K562 (cell line): ENCODE results near the gene TMEM131. TPM values are rescaled to one million over a fixed set of nuclear protein-coding genes. Genes with fewer than 3 reads are reported as not detected.

Experiments used
- ATAC-seq: fragments of 200-7000 bp; cut with Tn5 transposase; 3 replicates; pipeline ENCODE4 v1.9.1; 2020; ENCODE audit warnings: moderate library complexity
- BruUV-seq: library from RNA; stranded (reverse); fragments of 400-500 nt; replicated peaks from 2 replicates; lab custom pipeline; 2021; lab: Mats Ljungman, UMichigan
- CTCF ChIA-PET: fragments of 300-600 bp; formaldehyde crosslinking; extraction: SDS; loops from one replicate; lab custom pipeline; 2021; ENCODE audit warnings: low intra/inter-chr PET ratio; lab: Yijun Ruan, JAX
- POLR2A ChIA-PET: fragments of 300-600, 350-650 bp; sonication (Branson Sonifier 250); formaldehyde crosslinking; extraction: SDS; loops from one replicate; lab custom pipeline; 2021; ENCODE audit warnings: antibody characterized with exemption, inconsistent platforms; lab: Yijun Ruan, JAX
- DNase-seq, 4 experiments: peaks; one replicate each; pipeline versions ENCODE4 v3.0.0 to v3.0.0-alpha.2; 2011 to 2018; ENCODE audit warnings: low spot score in 3 of 4, mixed read lengths in 3 of 4; ENCODE audit errors: extremely low read depth in 1 of 4
- FAIRE-seq: peaks from 2 replicates; lab custom pipeline; 2011; peaks lifted over from hg19 to GRCh38; lab: Jason Lieb, UNC
- H2AFZ ChIP-seq: 2 replicates; pipeline ENCODE4 v1.6.0; 2011; ENCODE audit warnings: low read depth, low read length, control low read depth, inconsistent platforms
- H3K27ac ChIP-seq: fragments of 200-600 bp; 3 replicates; pipeline ENCODE4 v1.8.0; 2011; ENCODE audit warnings: low read depth, mild to moderate bottlenecking, control low read depth, inconsistent platforms, low read length, moderate library complexity, mixed read lengths; ENCODE audit errors: extremely low read depth
- H3K27me3 ChIP-seq, 2 experiments: fragments of 300-600 bp in 1 of 2; 2 replicates in 1 of 2; 3 replicates in 1 of 2; pipeline versions ENCODE4 v1.6.0 to v1.8.0; 2011; ENCODE audit warnings: inconsistent platforms in 2 of 2, low read length in 2 of 2, mild to moderate bottlenecking in 1 of 2, mixed read lengths in 1 of 2, moderate library complexity in 1 of 2; ENCODE audit not compliant: control insufficient read depth in 2 of 2, insufficient read depth in 2 of 2
- H3K36me3 ChIP-seq: fragments of 300-600 bp; 3 replicates; pipeline ENCODE4 v1.8.0; 2011; ENCODE audit warnings: mild to moderate bottlenecking, low read length, inconsistent platforms; ENCODE audit not compliant: control insufficient read depth, insufficient read depth
- H3K4me1 ChIP-seq, 2 experiments: fragments of 200-600 bp in 1 of 2; replicated peaks in 1 of 2; 2 replicates in 1 of 2; 3 replicates in 1 of 2; pipeline versions ENCODE4 v1.5.1 to v1.8.0; 2011; ENCODE audit warnings: inconsistent platforms in 2 of 2, low read length in 2 of 2, mild to moderate bottlenecking in 1 of 2, mixed read lengths in 1 of 2, moderate library complexity in 1 of 2; ENCODE audit not compliant: control insufficient read depth in 2 of 2, insufficient read depth in 2 of 2
- H3K4me2 ChIP-seq: 2 replicates; pipeline ENCODE4 v1.6.1; 2011; ENCODE audit warnings: low read length, control low read depth, inconsistent platforms, mixed read lengths; ENCODE audit not compliant: insufficient read depth
- H3K4me3 ChIP-seq: fragments of 200-600 bp; sonication (generic), shearing (Covaris generic); 2 replicates; pipeline ENCODE4 v1.5.1; 2016; ENCODE audit warnings: control low read depth, inconsistent platforms
- H3K79me2 ChIP-seq: fragments of 200-600 bp; 3 replicates; pipeline ENCODE4 v1.8.0; 2011; ENCODE audit warnings: low read length, inconsistent platforms; ENCODE audit not compliant: control insufficient read depth, insufficient read depth
- H3K9ac ChIP-seq, 2 experiments: 2 replicates each; pipeline versions ENCODE4 v1.6.0 to v1.6.1; 2011; ENCODE audit warnings: low read depth in 2 of 2, low read length in 2 of 2, control low read depth in 1 of 2, inconsistent platforms in 1 of 2, mild to moderate bottlenecking in 1 of 2, mixed read lengths in 1 of 2; ENCODE audit not compliant: insufficient read depth in 1 of 2
- H3K9me1 ChIP-seq: one replicate; pipeline ENCODE4 v1.6.0; 2011; ENCODE audit warnings: inconsistent platforms, mild to moderate bottlenecking, low read length, moderate library complexity; ENCODE audit not compliant: control insufficient read depth, insufficient read depth
- H3K9me3 ChIP-seq: replicated peaks from 2 replicates; pipeline ENCODE4 v1.5.1; 2011; ENCODE audit warnings: low read depth, low read length, inconsistent platforms; ENCODE audit not compliant: control insufficient read depth, insufficient read depth
- H4K20me1 ChIP-seq: replicated peaks from 2 replicates; pipeline ENCODE4 v1.6.1; 2011; ENCODE audit warnings: low read length, inconsistent platforms, mixed read lengths; ENCODE audit not compliant: control insufficient read depth, insufficient read depth
- ADNP ChIP-seq: fragments of 200-800 bp; sonication (Bioruptor generic); IDR thresholded peaks from 2 replicates; pipeline ENCODE4 v1.6.1; 2016; ENCODE audit warnings: missing genetic modification characterization, missing compliant biosample characterization
- CCNT2 ChIP-seq: IDR thresholded peaks from 2 replicates; pipeline ENCODE4 v1.6.1; 2011; ENCODE audit warnings: borderline replicate concordance, low read depth, mild to moderate bottlenecking, moderate library complexity, mixed read lengths, low read length; ENCODE audit not compliant: insufficient read length; ENCODE audit errors: extremely low read depth
- FOXJ3 ChIP-seq: sonication (generic); formaldehyde crosslinking; IDR thresholded peaks from 2 replicates; pipeline ENCODE4 v1.4.0; 2020; ENCODE audit warnings: mild to moderate bottlenecking, missing genetic modification reagents
- HEY1 ChIP-seq: fragments of 250-450 bp; sonication (Bioruptor Pico); IDR thresholded peaks from 2 replicates; pipeline ENCODE4 v1.5.0; 2020; ENCODE audit warnings: mild to moderate bottlenecking, moderate library complexity, borderline replicate concordance
- MTF1 ChIP-seq: fragments of 250-450 bp; sonication (Bioruptor Pico); IDR thresholded peaks from 2 replicates; pipeline ENCODE4 v1.9.0; 2021; ENCODE audit warnings: moderate library complexity, mild to moderate bottlenecking, inconsistent platforms, borderline replicate concordance
- NFYB ChIP-seq: IDR thresholded peaks from 2 replicates; pipeline ENCODE4 v1.6.1; 2011; ENCODE audit warnings: mild to moderate bottlenecking, moderate library complexity; ENCODE audit not compliant: insufficient read length; ENCODE audit errors: extremely low read depth
- NR2C1 ChIP-seq, 2 experiments: fragments of 450-650 bp; IDR thresholded peaks; 2 replicates each; pipeline ENCODE4 v1.6.1; 2017; ENCODE audit warnings: mild to moderate bottlenecking in 2 of 2, antibody characterized with exemption in 1 of 2, inconsistent platforms in 1 of 2, missing compliant biosample characterization in 1 of 2, missing genetic modification characterization in 1 of 2
- NR2F6 ChIP-seq: fragments of 450-650 bp; formaldehyde crosslinking; IDR thresholded peaks from 2 replicates; pipeline ENCODE4 v1.4.0; 2020; ENCODE audit warnings: mild to moderate bottlenecking
- PPARD ChIP-seq: fragments of 250-450 bp; sonication (Bioruptor Pico); IDR thresholded peaks from 2 replicates; pipeline ENCODE4 v1.8.0; 2022; ENCODE audit warnings: inconsistent platforms, mild to moderate bottlenecking, moderate library complexity
- TARDBP ChIP-seq: fragments of 450-650 bp; IDR thresholded peaks from 2 replicates; pipeline ENCODE4 v1.6.1; 2016
- ZBTB12 ChIP-seq: fragments of 250-450 bp; sonication (Bioruptor Pico); IDR thresholded peaks from 2 replicates; pipeline ENCODE4 v1.4.0; 2020
- ZNF184 ChIP-seq: sonication (generic); formaldehyde crosslinking; IDR thresholded peaks from 2 replicates; pipeline ENCODE4 v1.5.0; 2020; ENCODE audit warnings: missing genetic modification reagents
- ZNF41 ChIP-seq: fragments of 250-450 bp; sonication (Bioruptor Pico); conservative IDR thresholded peaks from 2 replicates; pipeline ENCODE4 v1.4.0; 2020; ENCODE audit warnings: mild to moderate bottlenecking
- ZNF507 ChIP-seq: conservative IDR thresholded peaks from 2 replicates; pipeline ENCODE4 v1.6.1; 2017; ENCODE audit warnings: missing genetic modification characterization, missing compliant biosample characterization
- WGBS: fragments of 100-300 bp; shearing (Covaris generic); methylation state at CpG from one replicate; pipeline ENCODE4 v1.1.6; 2016; ENCODE audit warnings: low coverage, mixed read lengths; ENCODE audit not compliant: insufficient coverage; ENCODE audit errors: missing lambda C conversion rate; 5-methylcytosine and 5-hydroxymethylcytosine counted together
- in situ Hi-C: fragments of 300-500 bp; cut with MboI; formaldehyde crosslinking; loops from 4 replicates; pipeline ENCODE4 v1.15.0; 2018; ENCODE audit warnings: inconsistent platforms, mixed read lengths
- intact Hi-C: fragments of 100-400 bp; cut with micrococcal nuclease; formaldehyde crosslinking; loops from 2 replicates; pipeline ENCODE4 v1.14.2; 2022
- polyA plus RNA-seq, 8 experiments: library from polyadenylated mRNA; depleted of rRNA in 4 of 8; stranded (reverse) in 5 of 8; unstranded in 3 of 8; fragments of >200 nt; fragmentation: Nextera tagmentation in 2 of 8; fragmentation: Illumina TruSeq in 1 of 8; extraction: Ambion mirVana in 2 of 8; extraction: Trizol in 1 of 8; gene quantifications; 2 replicates each; pipeline versions ENCODE4 v1.2.1 to v1.2.3, GENCODE V29; 2011 to 2014; ENCODE audit warnings: inconsistent platforms in 1 of 8, missing spikeins in 1 of 8
- total RNA-seq, 7 experiments: library from RNA; depleted of rRNA in 6 of 7; stranded (reverse); fragments of >200 nt in 6 of 7; fragmentation: Illumina TruSeq in 2 of 7; extraction: Trizol in 2 of 7; gene quantifications; 2 replicates each; pipeline versions ENCODE4 v1.2.1 to v1.2.3, GENCODE V29; 2011 to 2021; ENCODE audit warnings: low replicate concordance in 1 of 7

Gene TMEM131
- total and polyA plus RNA-seq, 9 of the 15 experiments (the other 6 are each of a cell fraction or from before 2014, with no cell fraction given), result 2.5 to 21.1 (median 12.4) TPM

DNA sequence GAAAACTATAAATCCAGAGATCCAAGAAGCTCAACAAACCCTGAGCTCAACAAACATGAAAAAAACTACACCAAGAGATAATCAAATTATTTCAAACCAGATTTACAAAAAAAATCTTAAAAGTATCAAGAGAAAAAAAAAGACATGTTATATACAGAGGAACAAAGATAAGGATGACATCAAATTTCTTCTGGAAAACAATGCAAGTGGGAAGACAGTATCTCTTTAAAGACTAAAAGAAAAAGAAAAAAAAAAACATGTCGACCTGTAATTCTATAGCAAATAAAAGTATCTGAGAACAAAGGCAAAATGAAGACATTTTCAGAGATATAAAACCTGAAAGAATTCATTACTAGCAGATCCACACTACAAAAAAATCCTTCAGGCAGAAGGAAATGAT lies 21.3 kb downstream of the TMEM131 start:
- no peaks in the 10 kb centered on the region for H3K36me3 ChIP-seq
- peaks cover 0 to 12% of the 10 kb centered on the region in 2 experiments; a peak in 2 of 5 replicates for H3K4me1 ChIP-seq
- intact Hi-C loops (no loop called here), in situ Hi-C loops (no loop called here)
- no peak overlapping the region for H3K9ac ChIP-seq
- DNase-seq, result no peak
- FAIRE-seq, result no peak
- H3K9me3 ChIP-seq, result peaks cover 4% of the 10 kb centered on the region; the same call in 1 of the 2 replicates
- no TSS peak for BruUV-seq
- no peak overlapping the region for H3K4me2 ChIP-seq
- POLR2A ChIA-PET, result interaction anchor here (0.5 kb wide), 1 partner anchor 955 kb away, joined by 3 read pairs; no protein-coding TSS in a partner anchor
- no peak overlapping the region for H3K27ac ChIP-seq
- TF ChIP-seq HEY1 (CRISPR knock-in tag), result no peak
- TF ChIP-seq NR2C1 (IDR thresholded peaks at IDR 0.05), result no peak
- TF ChIP-seq NR2C1 (tag; IDR thresholded peaks at IDR 0.05), result no peak
- no peak for TF ChIP-seq CCNT2
- no peak for TF ChIP-seq MTF1
- no peak for TF ChIP-seq TARDBP
- TF ChIP-seq ZNF41, result no peak
- no peak for TF ChIP-seq NR2F6 (CRISPR knock-in tag)
- no peak for TF ChIP-seq ZNF507 (tag)
- no peak for TF ChIP-seq FOXJ3 (CRISPR knock-in tag)
- no peak for TF ChIP-seq ADNP (tag)
- TF ChIP-seq NFYB, result no peak
- TF ChIP-seq PPARD (CRISPR knock-in tag), result no peak
- TF ChIP-seq ZBTB12 (CRISPR knock-in tag), result no peak
- TF ChIP-seq ZNF184 (CRISPR knock-in tag), result no peak
- peaks cover 55% of the 10 kb centered on the region for H3K79me2 ChIP-seq
- WGBS, result 0% methylated on average over 1 of the region's 1 CpG
- no peaks in the 10 kb centered on the region for H4K20me1 ChIP-seq
- H2AFZ ChIP-seq, result no peak overlapping the region
- no peak for ATAC-seq
- no peaks in the 10 kb centered on the region for H3K27me3 ChIP-seq
- H3K9me1 ChIP-seq, result no peaks in the 10 kb centered on the region
- CTCF ChIA-PET, result no interaction called here
- no peak overlapping the region for H3K4me3 ChIP-seq
